Endothelial cell of umbilical vein (primary cell): ENCODE measurements around the gene ARL5C. TPM values are rescaled to one million over a fixed set of nuclear protein-coding genes. Genes with fewer than 3 reads are reported as not detected.

Source experiments
- BruUV-seq: library from RNA; stranded (reverse); fragments of 400-500 nt; replicated peaks from 2 replicates; lab custom pipeline; 2021; lab: Mats Ljungman, UMichigan
- CTCF ChIA-PET: fragments of 300-600, 350-600 bp; sonication (Branson Sonifier 250); formaldehyde crosslinking; loops from one replicate; lab custom pipeline; 2021; ENCODE audit warnings: antibody characterized with exemption, inconsistent platforms; lab: Charles Lee
- POLR2A ChIA-PET: fragments of 300-600, 350-600 bp; sonication (Branson Sonifier 250); formaldehyde crosslinking; loops from one replicate; lab custom pipeline; 2021; ENCODE audit warnings: antibody characterized with exemption, inconsistent platforms; lab: Charles Lee
- DNase-seq: peaks from one replicate; pipeline ENCODE4 v3.0.0-alpha.2; 2011; ENCODE audit warnings: low read depth, low spot score
- FAIRE-seq: peaks from 2 replicates; lab custom pipeline; 2011; peaks lifted over from hg19 to GRCh38; lab: Jason Lieb, UNC
- H2AFZ ChIP-seq: 2 replicates; pipeline ENCODE4 v1.6.0; 2012; ENCODE audit warnings: low read depth, low read length, control low read depth, inconsistent platforms
- H3K27ac ChIP-seq: 2 replicates; pipeline ENCODE4 v1.5.1; 2011; ENCODE audit warnings: low read depth, mild to moderate bottlenecking, control low read depth, low read length, moderate library complexity; ENCODE audit not compliant: insufficient read depth
- H3K27me3 ChIP-seq, 2 experiments: 2 replicates each; pipeline versions ENCODE4 v1.6.0 to v1.6.1; 2011; ENCODE audit warnings: low read length in 2 of 2, mixed read lengths in 1 of 2; ENCODE audit not compliant: control insufficient read depth in 2 of 2, insufficient read depth in 2 of 2
- H3K36me3 ChIP-seq, 2 experiments: 2 replicates in 1 of 2; 3 replicates in 1 of 2; pipeline ENCODE4 v1.5.1; 2011; ENCODE audit warnings: low read length in 2 of 2, mild to moderate bottlenecking in 1 of 2, moderate library complexity in 1 of 2; ENCODE audit not compliant: control insufficient read depth in 2 of 2, insufficient read depth in 2 of 2; ENCODE audit errors: extremely low read depth in 1 of 2
- H3K4me1 ChIP-seq: 3 replicates; pipeline ENCODE4 v1.5.1; 2011; ENCODE audit warnings: mild to moderate bottlenecking, low read length; ENCODE audit not compliant: control insufficient read depth, insufficient read depth; ENCODE audit errors: extremely low read depth
- H3K4me2 ChIP-seq: 2 replicates; pipeline ENCODE4 v1.6.1; 2011; ENCODE audit warnings: low read length, control low read depth, mixed read lengths; ENCODE audit not compliant: insufficient read depth
- H3K4me3 ChIP-seq, 3 experiments: fragments of 200-600 bp in 1 of 3; sonication (generic), shearing (Covaris generic) in 1 of 3; replicated peaks in 1 of 3; 2 replicates each; pipeline ENCODE4 v1.5.1; 2011 to 2016; ENCODE audit warnings: control low read depth in 3 of 3, low read length in 3 of 3, mild to moderate bottlenecking in 2 of 3, inconsistent platforms in 1 of 3, low read depth in 1 of 3, moderate library complexity in 1 of 3; ENCODE audit not compliant: insufficient read depth in 1 of 3
- H3K79me2 ChIP-seq: 2 replicates; pipeline ENCODE4 v1.6.0; 2012; ENCODE audit warnings: low read length, inconsistent platforms; ENCODE audit not compliant: control insufficient read depth, insufficient read depth
- H3K9ac ChIP-seq: replicated peaks from 2 replicates; pipeline ENCODE3; 2011; ENCODE audit warnings: low read length, control low read depth; ENCODE audit not compliant: insufficient read depth; ENCODE audit errors: extremely low read depth
- H3K9me1 ChIP-seq: replicated peaks from 3 replicates; pipeline ENCODE4 v1.6.0; 2011; ENCODE audit warnings: mild to moderate bottlenecking, low read length; ENCODE audit not compliant: control insufficient read depth, insufficient read depth; ENCODE audit errors: extremely low read depth
- H3K9me3 ChIP-seq: replicated peaks from 2 replicates; pipeline ENCODE4 v1.5.1; 2012; ENCODE audit warnings: low read length, inconsistent platforms; ENCODE audit not compliant: control insufficient read depth, insufficient read depth
- H4K20me1 ChIP-seq: replicated peaks from 2 replicates; pipeline ENCODE3; 2011; ENCODE audit warnings: mild to moderate bottlenecking, low read length; ENCODE audit not compliant: control insufficient read depth, insufficient read depth; ENCODE audit errors: extremely low read depth
- EZH2 ChIP-seq: IDR thresholded peaks from 2 replicates; pipeline ENCODE4 v1.6.1; 2012; ENCODE audit warnings: borderline replicate concordance, low read depth, mild to moderate bottlenecking, moderate library complexity, low read length, inconsistent platforms; ENCODE audit not compliant: severe bottlenecking
- FOS ChIP-seq: IDR thresholded peaks from 2 replicates; pipeline ENCODE4 v1.6.1; 2011; ENCODE audit warnings: mild to moderate bottlenecking, low read length, moderate library complexity, borderline replicate concordance; ENCODE audit not compliant: insufficient read depth
- GATA2 ChIP-seq: IDR thresholded peaks from 2 replicates; pipeline ENCODE4 v1.7.0; 2011; ENCODE audit warnings: low read depth, mild to moderate bottlenecking, moderate library complexity, mixed read lengths, low read length; ENCODE audit not compliant: insufficient read length, insufficient read depth
- JUN ChIP-seq: IDR thresholded peaks from 2 replicates; pipeline ENCODE4 v1.6.1; 2011; ENCODE audit warnings: borderline replicate concordance, low read depth; ENCODE audit not compliant: insufficient read length, insufficient read depth
- MYC ChIP-seq: IDR thresholded peaks from one replicate; pipeline ENCODE4 v1.6.1; 2011; ENCODE audit warnings: mild to moderate bottlenecking, low read depth, low read length
- POLR2A ChIP-seq: IDR thresholded peaks from 2 replicates; pipeline ENCODE4 v1.6.1; 2012; ENCODE audit warnings: low read depth, mild to moderate bottlenecking, control low read depth, low read length
- POLR2AphosphoS5 ChIP-seq: IDR thresholded peaks from 2 replicates; pipeline ENCODE4 v1.6.1; 2012; ENCODE audit warnings: low read depth, mild to moderate bottlenecking, control low read depth, low read length, moderate library complexity; ENCODE audit not compliant: insufficient read depth
- dilution Hi-C: fragments of 300-500 bp; cut with MboI; formaldehyde crosslinking; loops from one replicate; pipeline ENCODE4 v1.15.0; 2019; ENCODE audit warnings: low sequenced_read_pairs; ENCODE audit not compliant: extremely low pct_ligation_motif_present
- intact Hi-C: fragments of 100-400 bp; cut with micrococcal nuclease; formaldehyde crosslinking; loops from one replicate; pipeline ENCODE4 v1.10.0; 2022
- polyA plus RNA-seq, 4 experiments: library from polyadenylated mRNA; depleted of rRNA in 3 of 4; stranded (reverse) in 3 of 4; unstranded in 1 of 4; fragments of >200 nt; gene quantifications; 2 replicates each; pipeline versions ENCODE4 v1.2.1 to v1.2.3, GENCODE V29; 2011 to 2012; ENCODE audit warnings: missing spikeins in 1 of 4
- total RNA-seq: library from RNA; stranded (reverse); gene quantifications from 2 replicates; pipeline ENCODE4 v1.2.3, GENCODE V29; 2021
- TF ChIP-seq, protein P1 (sequence below), 2 donors: IDR thresholded peaks; 1 replicate in 1 of 2; 2 replicates in 1 of 2; pipeline ENCODE4 v1.5.1; 2011; ENCODE audit warnings: low read length in 2 of 2, mild to moderate bottlenecking in 2 of 2, moderate library complexity in 2 of 2, control low read depth in 1 of 2, inconsistent platforms in 1 of 2, low read depth in 1 of 2; ENCODE audit not compliant: insufficient read depth in 1 of 2; ENCODE audit errors: extremely low read depth in 1 of 2
- TF ChIP-seq, protein P2 (sequence below): IDR thresholded peaks from 2 replicates; pipeline ENCODE4 v1.6.1; 2011; ENCODE audit not compliant: insufficient read depth, insufficient read length

The ARL5C gene
- total and polyA plus RNA-seq, 2 donors (not counting 3 experiments of a cell fraction or from before 2014, with no cell fraction given), result not detected

DNA sequence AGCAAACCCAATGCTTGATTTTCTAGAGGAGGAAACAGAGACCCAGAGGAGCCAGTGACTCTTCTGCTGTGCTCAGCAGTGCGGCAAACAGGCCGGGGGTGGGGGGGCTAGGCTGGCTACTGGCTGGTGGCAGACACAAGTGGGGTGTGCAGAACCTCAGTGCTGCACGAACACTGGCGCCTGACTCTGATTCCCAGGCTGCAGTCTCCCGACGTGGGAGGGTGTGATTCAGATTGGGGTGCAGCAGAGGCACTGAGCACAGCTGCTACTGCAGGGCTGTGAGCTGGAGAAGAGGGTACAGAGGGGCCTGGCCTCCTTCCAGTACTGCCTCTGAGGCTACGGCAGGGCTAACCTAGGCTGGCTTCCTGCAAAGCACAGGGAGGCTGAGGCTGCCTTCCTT is 42.2 kb upstream of the ARL5C start:
- BruUV-seq, result no TSS peak
- intact Hi-C loops, result no loop called here
- FAIRE-seq, result no peak

More for the DNA sequence above, 42.2 kb upstream of the ARL5C start:
- H3K4me3 ChIP-seq, result no peak overlapping the region
- no peak for DNase-seq
- no peak overlapping the region for H3K27ac ChIP-seq
- peaks cover 5% of the 10 kb centered on the region for H3K4me1 ChIP-seq
- H3K36me3 ChIP-seq, result peaks cover 7 to 19% of the 10 kb centered on the region in 2 experiments
- no peaks in the 10 kb centered on the region for H3K9me3 ChIP-seq
- no peaks in the 10 kb centered on the region for H3K9me1 ChIP-seq
- H3K4me2 ChIP-seq, result no peak overlapping the region
- ChIA-PET CTCF (interaction anchor here (1.6 to 9.6 kb wide), 5 partner anchors 9 to 225 kb away, joined by 5 to 420 read pairs (median 11); no protein-coding TSS in a partner anchor), POLR2A (no interaction called here)
- H2AFZ ChIP-seq, result no peak overlapping the region
- H4K20me1 ChIP-seq, result no peaks in the 10 kb centered on the region
- H3K79me2 ChIP-seq, result no peaks in the 10 kb centered on the region
- H3K27me3 ChIP-seq, result peaks cover 0 to 2% of the 10 kb centered on the region in 2 experiments
- dilution Hi-C loops, result no loop called here
- H3K9ac ChIP-seq, result no peak overlapping the region
- TF ChIP-seq, protein P1, sequence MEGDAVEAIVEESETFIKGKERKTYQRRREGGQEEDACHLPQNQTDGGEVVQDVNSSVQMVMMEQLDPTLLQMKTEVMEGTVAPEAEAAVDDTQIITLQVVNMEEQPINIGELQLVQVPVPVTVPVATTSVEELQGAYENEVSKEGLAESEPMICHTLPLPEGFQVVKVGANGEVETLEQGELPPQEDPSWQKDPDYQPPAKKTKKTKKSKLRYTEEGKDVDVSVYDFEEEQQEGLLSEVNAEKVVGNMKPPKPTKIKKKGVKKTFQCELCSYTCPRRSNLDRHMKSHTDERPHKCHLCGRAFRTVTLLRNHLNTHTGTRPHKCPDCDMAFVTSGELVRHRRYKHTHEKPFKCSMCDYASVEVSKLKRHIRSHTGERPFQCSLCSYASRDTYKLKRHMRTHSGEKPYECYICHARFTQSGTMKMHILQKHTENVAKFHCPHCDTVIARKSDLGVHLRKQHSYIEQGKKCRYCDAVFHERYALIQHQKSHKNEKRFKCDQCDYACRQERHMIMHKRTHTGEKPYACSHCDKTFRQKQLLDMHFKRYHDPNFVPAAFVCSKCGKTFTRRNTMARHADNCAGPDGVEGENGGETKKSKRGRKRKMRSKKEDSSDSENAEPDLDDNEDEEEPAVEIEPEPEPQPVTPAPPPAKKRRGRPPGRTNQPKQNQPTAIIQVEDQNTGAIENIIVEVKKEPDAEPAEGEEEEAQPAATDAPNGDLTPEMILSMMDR (IDR thresholded peaks at IDR 0.05; ENCODE audit: extremely low read depth in 1 of 2, insufficient read depth in 1 of 2, low read depth in 1 of 2, low read length in 2 of 2), result no peak
- TF ChIP-seq MYC, result no peak
- TF ChIP-seq GATA2, result no peak
- no peak for TF ChIP-seq EZH2
- no peak for TF ChIP-seq FOS
- no peak for TF ChIP-seq POLR2A
- TF ChIP-seq JUN, result no peak
- TF ChIP-seq POLR2AphosphoS5, result no peak
- TF ChIP-seq, protein P2, sequence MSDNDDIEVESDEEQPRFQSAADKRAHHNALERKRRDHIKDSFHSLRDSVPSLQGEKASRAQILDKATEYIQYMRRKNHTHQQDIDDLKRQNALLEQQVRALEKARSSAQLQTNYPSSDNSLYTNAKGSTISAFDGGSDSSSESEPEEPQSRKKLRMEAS, result no peak
